HG02840 (cell line): ENCODE data around the gene DPP10.

Experiments used
- ATAC-seq: cut with Tn5 transposase; IDR thresholded peaks from one replicate; pipeline ENCODE4 v1.9.1; 2021; ENCODE audit warnings: mild to moderate bottlenecking, moderate library complexity, moderate number of reproducible peaks; ENCODE audit not compliant: unreplicated experiment, low FRiP score

DPP10 gene

DNA sequence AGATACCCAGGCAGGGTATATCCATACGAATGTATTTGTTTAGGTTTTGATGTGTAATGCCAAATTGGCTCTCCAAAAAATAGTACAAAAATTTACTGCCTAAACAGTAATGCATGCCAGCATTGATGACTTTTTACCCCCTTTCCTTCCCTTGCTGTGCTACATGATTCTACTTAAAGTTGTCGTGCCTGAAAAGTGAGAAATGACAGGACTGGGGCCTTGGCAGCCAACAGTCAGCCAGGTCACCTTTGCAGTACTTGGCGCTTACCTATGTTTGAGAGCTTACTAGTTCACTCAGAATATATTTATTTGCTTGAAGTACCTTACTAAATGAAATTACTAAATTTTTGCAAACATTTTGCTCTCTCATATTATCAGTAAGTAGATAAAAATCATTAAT, 1329.1 kb downstream of the DPP10 start:
- no peak for ATAC-seq

DNA sequence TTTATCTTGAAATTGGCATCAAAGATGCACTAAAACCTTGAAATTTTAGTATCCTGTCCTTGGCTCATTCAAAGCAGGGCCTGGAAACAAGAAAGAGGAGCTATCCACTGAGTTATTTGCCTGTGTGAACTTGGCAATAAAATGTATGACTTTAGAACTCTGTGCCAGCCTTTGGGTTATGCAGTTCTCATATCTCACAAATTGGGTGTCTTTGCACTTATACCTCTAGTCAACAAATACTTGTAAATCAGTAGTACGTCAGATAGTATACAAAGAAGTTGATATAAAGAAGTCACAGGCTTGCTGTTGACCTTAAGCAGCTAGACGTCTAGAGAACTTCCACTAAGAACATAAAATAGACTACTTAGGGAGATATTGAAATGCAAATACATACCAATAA, 1331.9 kb downstream of the DPP10 start:
- no peak for ATAC-seq

DNA sequence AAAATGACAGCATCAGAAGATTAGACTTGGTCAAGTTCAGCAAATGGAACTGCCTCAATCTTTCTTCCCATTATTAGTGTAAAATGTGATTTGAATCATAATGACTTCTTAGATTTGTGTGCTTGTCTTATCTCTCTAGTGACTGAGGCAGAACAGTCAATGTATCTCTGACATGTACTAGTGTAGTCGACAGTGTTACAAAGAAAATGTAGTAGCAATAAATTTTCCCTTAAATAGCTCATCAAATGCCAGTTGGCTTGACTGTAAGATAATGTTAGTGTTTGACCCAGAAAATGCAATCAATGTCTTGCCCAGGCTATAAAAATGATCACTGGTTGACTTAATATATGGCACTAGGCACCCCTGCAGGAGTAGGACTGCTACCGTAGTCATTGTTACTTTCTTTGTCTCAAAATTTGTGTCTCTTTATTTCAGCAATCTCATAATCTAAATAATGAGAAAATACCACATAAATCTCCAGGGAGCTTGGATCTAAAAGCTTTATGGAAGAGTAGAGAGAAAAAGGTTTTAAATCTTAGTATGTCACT, 1336.7 kb downstream of the DPP10 start:
- no peak for ATAC-seq

DNA sequence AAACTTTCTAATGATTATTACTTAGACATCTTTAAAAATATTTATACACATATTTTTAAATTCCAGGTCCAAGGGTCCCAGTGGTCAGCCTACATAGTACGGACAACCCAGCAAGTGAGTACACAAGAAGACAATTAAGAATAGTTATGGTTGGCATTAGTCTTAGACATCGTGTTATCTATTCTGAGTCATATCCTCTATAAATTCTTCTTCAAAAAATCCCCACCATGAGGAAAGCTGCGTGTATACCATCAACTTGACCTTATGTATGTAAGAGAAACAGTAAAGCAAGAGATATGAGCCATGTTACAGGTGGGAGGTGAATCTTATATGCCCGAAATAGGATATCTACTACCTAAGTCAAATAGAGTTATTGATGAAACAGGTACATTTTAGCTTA, 1339.8 kb downstream of the DPP10 start:
- no peak for ATAC-seq

DNA sequence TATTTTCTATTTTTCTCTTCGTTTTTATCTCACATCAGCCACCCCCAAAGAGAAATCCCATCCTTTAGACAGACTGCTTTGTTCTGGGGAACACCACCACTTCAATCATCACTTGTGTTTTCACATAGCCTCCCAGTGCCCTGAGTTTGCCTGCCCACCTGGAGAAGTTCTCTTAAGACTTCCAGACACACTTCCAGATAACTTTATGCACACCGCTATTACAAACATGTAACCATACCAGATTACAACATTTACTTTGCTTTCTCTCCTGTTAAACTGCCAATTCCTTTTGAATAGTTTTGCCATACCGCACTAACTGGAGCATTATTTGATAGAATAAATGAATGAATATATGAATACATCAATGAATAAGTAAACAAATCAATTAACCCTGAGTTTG, 1353.6 kb downstream of the DPP10 start:
- no peak for ATAC-seq

DNA sequence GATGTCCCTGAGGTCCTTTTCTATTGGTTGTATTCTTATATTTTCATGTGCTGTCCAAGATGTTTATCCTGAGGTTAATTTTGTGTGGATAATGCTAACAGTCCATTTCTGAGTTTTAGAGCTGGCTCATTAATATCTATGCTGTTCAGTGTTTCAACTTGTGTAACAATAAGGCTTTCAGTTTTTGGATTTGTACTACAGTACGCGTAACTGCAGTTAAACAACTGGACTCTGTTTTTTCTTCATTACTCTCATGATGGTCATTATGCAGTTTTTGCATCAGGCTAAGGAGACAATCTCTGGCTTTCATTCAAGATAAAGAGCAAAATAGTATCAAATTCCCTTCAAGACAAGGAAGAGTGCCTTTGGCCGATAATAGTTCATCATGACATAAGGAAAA, 1364.8 kb downstream of the DPP10 start:
- ATAC-seq = no peak

DNA sequence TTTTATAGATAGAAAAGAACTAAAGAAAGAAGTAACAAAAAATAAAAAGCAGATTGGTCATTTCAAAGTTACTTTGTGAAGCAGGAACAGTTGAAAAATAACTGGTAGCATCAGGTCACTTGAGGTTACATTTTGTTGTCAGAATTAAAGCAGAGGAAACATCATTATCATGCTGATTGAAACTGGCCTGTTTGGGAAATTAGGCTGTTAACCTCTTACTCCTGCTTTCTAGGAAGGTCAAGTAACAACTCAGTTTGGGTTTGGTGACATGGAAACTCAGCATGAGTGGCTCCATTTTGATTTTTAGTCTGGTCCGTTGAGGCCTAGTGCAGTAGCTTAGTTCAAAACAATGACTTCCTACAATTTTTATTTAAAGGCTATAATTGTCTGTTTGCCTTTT, 1383.5 kb downstream of the DPP10 start:
- ATAC-seq = no peak

DNA sequence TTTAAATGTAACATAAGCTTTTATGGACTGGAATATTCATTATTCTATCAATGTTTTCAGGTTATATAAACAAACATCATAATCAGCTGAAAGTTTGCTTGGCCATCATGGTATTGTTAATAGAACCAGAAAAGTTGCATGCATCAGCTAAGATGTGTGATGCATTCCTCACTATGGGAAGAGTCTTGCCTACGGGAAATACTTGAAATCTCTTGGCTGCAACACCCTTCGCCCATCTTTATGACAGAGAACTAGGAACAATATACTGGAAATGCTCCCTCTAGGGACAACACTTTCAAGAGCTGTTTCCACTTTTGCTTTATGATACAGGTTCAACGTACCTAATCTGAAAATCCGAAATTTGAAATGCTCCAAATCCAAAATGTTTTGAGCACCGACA, 1390.8 kb downstream of the DPP10 start:
- ATAC-seq = no peak

DNA sequence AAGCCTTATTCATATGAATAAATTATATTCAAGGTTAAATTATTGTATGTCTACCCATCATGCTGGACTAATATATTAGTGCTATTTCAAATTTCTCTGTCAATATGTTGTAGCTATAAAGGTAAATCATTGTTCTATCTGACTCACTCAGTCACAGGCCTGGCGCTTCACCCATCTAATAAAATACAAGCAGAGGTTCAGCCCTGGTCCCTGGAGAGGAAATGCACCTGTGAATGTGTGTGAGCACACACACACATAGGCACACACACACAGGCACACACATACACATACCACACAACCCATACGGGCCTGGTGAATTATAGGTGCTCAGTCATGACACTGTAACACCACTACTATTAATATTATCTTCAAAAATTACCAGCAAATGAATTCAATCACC, 1396.1 kb downstream of the DPP10 start:
- no peak for ATAC-seq

DNA sequence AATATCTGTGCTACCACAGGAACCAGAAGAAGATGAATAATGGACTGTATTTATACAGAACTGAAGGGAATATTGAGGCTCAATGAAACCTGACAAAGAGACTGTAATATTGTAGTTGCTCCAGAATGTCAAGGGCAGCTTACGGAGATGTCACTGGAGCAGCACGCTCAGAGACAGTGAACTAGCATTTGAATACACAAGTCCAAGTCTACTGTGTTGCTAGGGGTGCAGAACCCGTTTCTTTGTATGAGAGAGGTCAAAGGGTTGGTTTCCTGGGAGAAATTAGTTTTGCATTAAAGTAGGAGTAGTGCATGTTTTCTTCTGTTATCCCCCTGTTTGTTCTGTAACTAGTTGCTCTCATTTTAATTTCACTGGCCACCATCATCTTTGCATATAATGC, 1399.9 kb downstream of the DPP10 start:
- ATAC-seq = no peak

DNA sequence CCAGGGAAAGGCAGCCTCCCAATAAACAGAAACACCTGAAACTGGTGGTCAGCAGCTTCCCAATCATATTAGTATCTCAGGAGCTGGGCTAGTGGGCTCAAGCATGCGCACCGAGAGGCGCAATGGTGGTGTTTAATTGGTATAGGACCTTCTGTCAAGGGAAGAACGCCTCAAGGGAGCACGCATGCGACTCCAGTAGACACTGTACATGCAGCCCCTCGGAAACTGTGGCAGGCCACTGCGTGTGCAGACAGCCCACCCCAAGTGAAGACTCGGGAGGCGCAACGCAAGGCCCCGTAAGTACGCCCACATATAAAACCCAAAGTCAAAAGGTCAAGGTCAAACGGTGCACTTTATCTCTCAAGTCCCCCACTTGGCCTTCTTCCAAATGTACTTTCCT, 1405.8 kb downstream of the DPP10 start:
- ATAC-seq = no peak

DNA sequence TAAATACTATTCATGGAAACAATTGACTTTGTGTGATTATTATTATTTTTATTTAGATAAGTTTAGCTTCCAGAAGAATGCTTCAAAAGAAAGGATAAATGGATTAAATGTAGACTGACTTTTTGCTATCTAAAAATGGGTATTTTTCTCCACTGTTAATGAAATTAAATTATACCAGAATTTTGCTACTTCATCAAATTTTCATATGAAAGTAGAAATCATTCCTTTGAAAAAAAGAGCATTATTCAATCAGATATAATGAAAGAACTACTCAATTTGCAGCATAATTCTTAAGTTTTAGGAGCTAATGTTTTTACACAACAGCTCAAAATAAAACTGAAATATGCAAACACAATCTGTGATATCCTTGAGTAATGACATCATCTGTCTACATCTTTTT, 1424.6 kb downstream of the DPP10 start:
- ATAC-seq = no peak

DNA sequence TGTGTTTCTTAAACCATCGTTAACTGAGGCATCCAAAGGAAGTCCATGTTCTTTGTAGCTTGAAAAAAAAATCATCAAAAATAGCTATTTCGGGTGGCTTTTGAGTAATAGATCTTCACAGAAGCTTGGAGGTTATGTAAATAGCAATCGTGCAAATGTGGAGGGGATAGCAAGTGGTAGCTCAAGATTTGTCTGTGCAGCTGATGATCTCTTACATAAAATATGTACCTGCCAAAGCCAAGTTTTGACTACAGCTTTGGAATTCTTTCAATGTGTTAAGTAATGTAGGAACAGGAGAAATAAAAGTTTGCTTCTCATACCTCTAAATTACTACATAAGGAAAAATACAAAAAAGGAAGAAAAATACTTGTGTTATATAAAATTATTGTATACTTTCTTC, 1432.0 kb downstream of the DPP10 start:
- no peak for ATAC-seq

DNA sequence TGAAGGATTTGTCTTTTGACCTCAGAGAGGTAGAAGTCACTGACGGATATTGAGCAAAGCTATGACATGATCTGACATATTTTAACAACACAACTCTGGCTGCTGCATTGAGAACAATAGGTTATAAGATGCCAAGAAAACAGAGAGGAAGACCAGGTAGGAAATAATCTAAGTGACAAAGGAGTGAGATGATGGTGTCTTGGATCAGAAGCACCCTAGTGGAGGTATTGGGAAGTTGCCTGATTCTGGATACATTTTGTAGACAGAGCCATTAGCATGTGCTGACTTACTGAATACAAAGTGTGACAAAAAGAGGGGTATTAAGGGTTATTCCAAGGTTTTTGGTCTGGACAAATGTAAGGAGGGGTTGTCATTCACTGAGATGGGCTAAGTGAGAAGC, 1438.1 kb downstream of the DPP10 start:
- ATAC-seq = no peak

DNA sequence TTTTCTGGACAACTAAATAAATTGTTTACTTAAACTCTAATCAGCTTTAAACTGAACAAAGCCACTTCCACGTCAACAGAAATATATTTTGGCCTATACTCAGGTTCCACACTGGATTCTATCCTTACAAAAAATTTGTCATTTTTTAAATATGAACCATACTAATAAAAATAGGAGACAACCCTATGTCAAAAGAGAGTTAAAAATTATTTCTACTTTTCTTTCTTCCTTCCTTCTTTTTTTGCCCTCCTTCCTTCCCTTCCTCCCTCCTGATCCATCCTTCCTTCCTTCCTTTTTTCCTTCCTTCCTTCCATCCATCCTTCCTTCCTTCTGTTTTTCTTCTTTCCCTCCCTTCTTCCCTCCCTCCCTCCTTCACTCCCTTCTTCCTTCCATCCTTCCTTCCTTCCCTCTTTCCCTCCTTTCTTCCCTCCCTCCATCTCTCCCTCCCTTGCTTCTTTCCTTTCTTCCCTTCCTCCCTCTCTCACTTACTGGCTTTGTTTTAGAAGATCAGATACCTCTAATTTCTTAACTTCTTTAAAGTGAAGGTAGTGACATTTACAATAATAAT, 1444.9 kb downstream of the DPP10 start:
- ATAC-seq = no peak
